Measurements from ENCODE around the gene WWOX. TPM values are rescaled to one million over a fixed set of nuclear protein-coding genes. Genes with fewer than 3 reads are reported as not detected.
A peak's percentile ranks its signal among the peaks of the same experiment; 100 is the strongest.

The WWOX gene
- total and polyA plus RNA-seq, 2 of the 13 experiments (the other 11 are each of a cell fraction or from before 2014, with no cell fraction given), result 9.1 to 37.4 TPM

DNA sequence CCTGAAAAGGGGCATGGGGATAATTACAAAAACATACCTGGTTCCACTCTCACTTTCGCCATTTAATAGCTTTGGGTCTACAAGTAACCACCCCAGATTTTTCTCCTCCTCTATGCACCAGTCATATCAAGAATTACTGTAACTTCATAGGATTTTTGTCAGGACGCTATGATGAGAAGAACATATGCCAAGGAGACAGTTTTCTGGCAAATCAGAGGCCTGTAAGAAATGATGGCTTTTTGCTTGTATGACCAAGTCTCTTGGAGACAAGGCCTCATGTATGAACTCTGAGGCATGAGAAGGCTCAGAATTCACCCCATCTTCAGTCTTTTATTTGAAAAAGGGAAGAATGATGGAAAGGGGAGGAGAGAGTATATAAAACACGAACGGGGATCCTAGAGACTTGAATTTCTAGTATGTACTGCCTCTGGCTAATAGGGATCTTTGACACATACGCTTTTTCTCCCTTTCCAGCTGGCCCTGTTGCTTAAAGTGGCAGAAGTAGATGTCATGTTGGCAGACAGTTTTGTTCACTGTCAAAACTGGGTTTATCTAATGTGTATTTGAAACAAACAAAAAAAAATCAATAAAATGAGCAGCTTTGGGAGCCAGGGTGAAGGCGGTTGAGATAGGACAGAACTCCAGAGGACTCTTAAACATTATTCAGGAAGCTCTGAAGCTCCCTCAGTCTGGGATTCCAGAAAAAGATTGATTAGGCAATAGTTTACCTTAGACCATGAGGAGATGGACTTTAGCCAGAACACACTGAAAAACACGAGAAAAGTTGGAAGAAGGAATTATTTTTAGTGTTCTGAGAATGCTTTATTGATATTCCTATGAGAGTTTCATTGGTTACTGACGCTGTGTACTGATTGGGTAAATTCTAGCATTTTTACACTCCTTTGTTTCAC, 656.6 kb downstream of the WWOX start (continued):
- TF ChIP-seq CEBPG (CRISPR knock-in tag; IDR thresholded peaks at IDR 0.05) (peak; percentile 96), IRF2 (CRISPR knock-in tag; IDR thresholded peaks at IDR 0.05) (peak; percentile 52; the same call in 1 of the 2 replicates), ZBTB7B (CRISPR knock-in tag; IDR thresholded peaks at IDR 0.05) (no peak), TGIF2 (CRISPR knock-in tag; IDR thresholded peaks at IDR 0.05) (0 out of 2 replicates have a peak, but pooled peaks have one; percentile 52), KAT7 (CRISPR knock-in tag; IDR thresholded peaks at IDR 0.05; ENCODE audit: borderline replicate concordance) (peak; percentile 87; the same call in 1 of the 2 replicates), SOX6 (IDR thresholded peaks at IDR 0.05) (no peak), SOX6 (CRISPR knock-in tag; IDR thresholded peaks at IDR 0.05) (peak; percentile 91), RFXAP (CRISPR knock-in tag; IDR thresholded peaks at IDR 0.05; ENCODE audit: borderline replicate concordance) (0 out of 2 replicates have a peak, but pooled peaks have one; percentile 41), EP300 (IDR thresholded peaks at IDR 0.05; ENCODE audit: low read depth in 2 of 2, low read length in 2 of 2) (peak in 1 of 2 experiments; percentile 80; a peak in 2 of 4 replicates), EP300 (CRISPR knock-in tag; IDR thresholded peaks at IDR 0.05; ENCODE audit: borderline replicate concordance) (no peak), KDM1A (CRISPR knock-in tag; IDR thresholded peaks at IDR 0.05) (peak; percentile 66; the same call in 1 of the 2 replicates), ZKSCAN8 (CRISPR knock-in tag; IDR thresholded peaks at IDR 0.05; ENCODE audit: borderline replicate concordance) (peak; percentile 30; the same call in 1 of the 2 replicates), ZNF709 (CRISPR knock-in tag; IDR thresholded peaks at IDR 0.05) (0 out of 2 replicates have a peak, but pooled peaks have one; percentile 25), NR2F6 (IDR thresholded peaks at IDR 0.05) (peak; percentile 27; the same call in 1 of the 2 replicates), NR2F6 (CRISPR knock-in tag; IDR thresholded peaks at IDR 0.05) (0 out of 2 replicates have a peak, but pooled peaks have one; percentile 17), NFYC (CRISPR knock-in tag; IDR thresholded peaks at IDR 0.05) (no peak), ZNF839 (CRISPR knock-in tag; IDR thresholded peaks at IDR 0.05; ENCODE audit: borderline replicate concordance) (no peak), CEBPB (IDR thresholded peaks at IDR 0.05; ENCODE audit: borderline replicate concordance, low read depth, low read length) (peak; percentile 92), SP5 (CRISPR knock-in tag; IDR thresholded peaks at IDR 0.05; ENCODE audit: borderline replicate concordance, low read depth) (no peak), KAT8 (CRISPR knock-in tag; IDR thresholded peaks at IDR 0.05) (peak; percentile 70; the same call in 1 of the 2 replicates), DRAP1 (CRISPR knock-in tag; IDR thresholded peaks at IDR 0.05) (0 out of 2 replicates have a peak, but pooled peaks have one; percentile 34), KAT2B (IDR thresholded peaks at IDR 0.05; ENCODE audit: borderline replicate concordance, low read depth, low read length) (peak; percentile 43; the same call in 1 of the 2 replicates)
- TF ChIP-seq, protein P1, sequence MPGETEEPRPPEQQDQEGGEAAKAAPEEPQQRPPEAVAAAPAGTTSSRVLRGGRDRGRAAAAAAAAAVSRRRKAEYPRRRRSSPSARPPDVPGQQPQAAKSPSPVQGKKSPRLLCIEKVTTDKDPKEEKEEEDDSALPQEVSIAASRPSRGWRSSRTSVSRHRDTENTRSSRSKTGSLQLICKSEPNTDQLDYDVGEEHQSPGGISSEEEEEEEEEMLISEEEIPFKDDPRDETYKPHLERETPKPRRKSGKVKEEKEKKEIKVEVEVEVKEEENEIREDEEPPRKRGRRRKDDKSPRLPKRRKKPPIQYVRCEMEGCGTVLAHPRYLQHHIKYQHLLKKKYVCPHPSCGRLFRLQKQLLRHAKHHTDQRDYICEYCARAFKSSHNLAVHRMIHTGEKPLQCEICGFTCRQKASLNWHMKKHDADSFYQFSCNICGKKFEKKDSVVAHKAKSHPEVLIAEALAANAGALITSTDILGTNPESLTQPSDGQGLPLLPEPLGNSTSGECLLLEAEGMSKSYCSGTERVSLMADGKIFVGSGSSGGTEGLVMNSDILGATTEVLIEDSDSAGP (CRISPR knock-in tag; IDR thresholded peaks at IDR 0.05; ENCODE audit: borderline replicate concordance), result no peak
- TF ChIP-seq, protein P2, sequence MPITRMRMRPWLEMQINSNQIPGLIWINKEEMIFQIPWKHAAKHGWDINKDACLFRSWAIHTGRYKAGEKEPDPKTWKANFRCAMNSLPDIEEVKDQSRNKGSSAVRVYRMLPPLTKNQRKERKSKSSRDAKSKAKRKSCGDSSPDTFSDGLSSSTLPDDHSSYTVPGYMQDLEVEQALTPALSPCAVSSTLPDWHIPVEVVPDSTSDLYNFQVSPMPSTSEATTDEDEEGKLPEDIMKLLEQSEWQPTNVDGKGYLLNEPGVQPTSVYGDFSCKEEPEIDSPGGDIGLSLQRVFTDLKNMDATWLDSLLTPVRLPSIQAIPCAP (CRISPR knock-in tag; IDR thresholded peaks at IDR 0.05; ENCODE audit: low read depth), result no peak
- TF ChIP-seq, protein P3, sequence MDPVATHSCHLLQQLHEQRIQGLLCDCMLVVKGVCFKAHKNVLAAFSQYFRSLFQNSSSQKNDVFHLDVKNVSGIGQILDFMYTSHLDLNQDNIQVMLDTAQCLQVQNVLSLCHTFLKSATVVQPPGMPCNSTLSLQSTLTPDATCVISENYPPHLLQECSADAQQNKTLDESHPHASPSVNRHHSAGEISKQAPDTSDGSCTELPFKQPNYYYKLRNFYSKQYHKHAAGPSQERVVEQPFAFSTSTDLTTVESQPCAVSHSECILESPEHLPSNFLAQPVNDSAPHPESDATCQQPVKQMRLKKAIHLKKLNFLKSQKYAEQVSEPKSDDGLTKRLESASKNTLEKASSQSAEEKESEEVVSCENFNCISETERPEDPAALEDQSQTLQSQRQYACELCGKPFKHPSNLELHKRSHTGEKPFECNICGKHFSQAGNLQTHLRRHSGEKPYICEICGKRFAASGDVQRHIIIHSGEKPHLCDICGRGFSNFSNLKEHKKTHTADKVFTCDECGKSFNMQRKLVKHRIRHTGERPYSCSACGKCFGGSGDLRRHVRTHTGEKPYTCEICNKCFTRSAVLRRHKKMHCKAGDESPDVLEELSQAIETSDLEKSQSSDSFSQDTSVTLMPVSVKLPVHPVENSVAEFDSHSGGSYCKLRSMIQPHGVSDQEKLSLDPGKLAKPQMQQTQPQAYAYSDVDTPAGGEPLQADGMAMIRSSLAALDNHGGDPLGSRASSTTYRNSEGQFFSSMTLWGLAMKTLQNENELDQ (CRISPR knock-in tag; IDR thresholded peaks at IDR 0.05; ENCODE audit: borderline replicate concordance), result no peak
- TF ChIP-seq, protein P4, sequence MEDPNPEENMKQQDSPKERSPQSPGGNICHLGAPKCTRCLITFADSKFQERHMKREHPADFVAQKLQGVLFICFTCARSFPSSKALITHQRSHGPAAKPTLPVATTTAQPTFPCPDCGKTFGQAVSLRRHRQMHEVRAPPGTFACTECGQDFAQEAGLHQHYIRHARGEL (CRISPR knock-in tag; IDR thresholded peaks at IDR 0.05), result no peak
